Measurements from ENCODE around the gene A2ML1.

GRCh38 chr12:8909752-8910151 is 87.3 kb downstream of the A2ML1 start:
- TF ChIP-seq POLR2AphosphoS5 (IDR thresholded peaks at IDR 0.05; ENCODE audit: insufficient read depth, low read depth, low read length) (no peak), CTCF (IDR thresholded peaks at IDR 0.05; ENCODE audit: extremely low read depth in 1 of 2, insufficient read depth in 1 of 2, low read depth in 1 of 2, low read length in 2 of 2) (no peak), POLR2A (IDR thresholded peaks at IDR 0.05; ENCODE audit: low read depth, low read length) (no peak), GATA2 (IDR thresholded peaks at IDR 0.05; ENCODE audit: insufficient read depth, insufficient read length, low read depth, low read length) (no peak), MAX (IDR thresholded peaks at IDR 0.05; ENCODE audit: insufficient read depth, insufficient read length) (no peak), EZH2 (IDR thresholded peaks at IDR 0.05; ENCODE audit: borderline replicate concordance, low read depth, low read length, severe bottlenecking) (no peak), MYC (IDR thresholded peaks at IDR 0.05; ENCODE audit: low read depth, low read length) (no peak), JUN (IDR thresholded peaks at IDR 0.05; ENCODE audit: borderline replicate concordance, insufficient read depth, insufficient read length, low read depth) (no peak), FOS (IDR thresholded peaks at IDR 0.05; ENCODE audit: borderline replicate concordance, insufficient read depth, low read length) (no peak)

All from endothelial cell of umbilical vein (primary cell).